Endothelial cell of umbilical vein (primary cell): ENCODE measurements around the gene TGFBR2. TPM values are rescaled to one million over a fixed set of nuclear protein-coding genes. Genes with fewer than 3 reads are reported as not detected.

Experiments used
- BruUV-seq: library from RNA; stranded (reverse); fragments of 400-500 nt; replicated peaks from 2 replicates; lab custom pipeline; 2021; lab: Mats Ljungman, UMichigan
- CTCF ChIA-PET: fragments of 300-600, 350-600 bp; sonication (Branson Sonifier 250); formaldehyde crosslinking; loops from one replicate; lab custom pipeline; 2021; ENCODE audit warnings: antibody characterized with exemption, inconsistent platforms; lab: Charles Lee
- POLR2A ChIA-PET: fragments of 300-600, 350-600 bp; sonication (Branson Sonifier 250); formaldehyde crosslinking; loops from one replicate; lab custom pipeline; 2021; ENCODE audit warnings: antibody characterized with exemption, inconsistent platforms; lab: Charles Lee
- DNase-seq: peaks from one replicate; pipeline ENCODE4 v3.0.0-alpha.2; 2011; ENCODE audit warnings: low read depth, low spot score
- FAIRE-seq: peaks from 2 replicates; lab custom pipeline; 2011; peaks lifted over from hg19 to GRCh38; lab: Jason Lieb, UNC
- H2AFZ ChIP-seq: 2 replicates; pipeline ENCODE4 v1.6.0; 2012; ENCODE audit warnings: low read depth, low read length, control low read depth, inconsistent platforms
- H3K27ac ChIP-seq: 2 replicates; pipeline ENCODE4 v1.5.1; 2011; ENCODE audit warnings: low read depth, mild to moderate bottlenecking, control low read depth, low read length, moderate library complexity; ENCODE audit not compliant: insufficient read depth
- H3K27me3 ChIP-seq, 2 experiments: 2 replicates each; pipeline versions ENCODE4 v1.6.0 to v1.6.1; 2011; ENCODE audit warnings: low read length in 2 of 2, mixed read lengths in 1 of 2; ENCODE audit not compliant: control insufficient read depth in 2 of 2, insufficient read depth in 2 of 2
- H3K36me3 ChIP-seq, 2 experiments: 2 replicates in 1 of 2; 3 replicates in 1 of 2; pipeline ENCODE4 v1.5.1; 2011; ENCODE audit warnings: low read length in 2 of 2, mild to moderate bottlenecking in 1 of 2, moderate library complexity in 1 of 2; ENCODE audit not compliant: control insufficient read depth in 2 of 2, insufficient read depth in 2 of 2; ENCODE audit errors: extremely low read depth in 1 of 2
- H3K4me1 ChIP-seq: 3 replicates; pipeline ENCODE4 v1.5.1; 2011; ENCODE audit warnings: mild to moderate bottlenecking, low read length; ENCODE audit not compliant: control insufficient read depth, insufficient read depth; ENCODE audit errors: extremely low read depth
- H3K4me2 ChIP-seq: 2 replicates; pipeline ENCODE4 v1.6.1; 2011; ENCODE audit warnings: low read length, control low read depth, mixed read lengths; ENCODE audit not compliant: insufficient read depth
- H3K4me3 ChIP-seq, 3 experiments: fragments of 200-600 bp in 1 of 3; sonication (generic), shearing (Covaris generic) in 1 of 3; replicated peaks in 1 of 3; 2 replicates each; pipeline ENCODE4 v1.5.1; 2011 to 2016; ENCODE audit warnings: control low read depth in 3 of 3, low read length in 3 of 3, mild to moderate bottlenecking in 2 of 3, inconsistent platforms in 1 of 3, low read depth in 1 of 3, moderate library complexity in 1 of 3; ENCODE audit not compliant: insufficient read depth in 1 of 3
- H3K79me2 ChIP-seq: 2 replicates; pipeline ENCODE4 v1.6.0; 2012; ENCODE audit warnings: low read length, inconsistent platforms; ENCODE audit not compliant: control insufficient read depth, insufficient read depth
- H3K9ac ChIP-seq: replicated peaks from 2 replicates; pipeline ENCODE3; 2011; ENCODE audit warnings: low read length, control low read depth; ENCODE audit not compliant: insufficient read depth; ENCODE audit errors: extremely low read depth
- H3K9me1 ChIP-seq: replicated peaks from 3 replicates; pipeline ENCODE4 v1.6.0; 2011; ENCODE audit warnings: mild to moderate bottlenecking, low read length; ENCODE audit not compliant: control insufficient read depth, insufficient read depth; ENCODE audit errors: extremely low read depth
- H3K9me3 ChIP-seq: replicated peaks from 2 replicates; pipeline ENCODE4 v1.5.1; 2012; ENCODE audit warnings: low read length, inconsistent platforms; ENCODE audit not compliant: control insufficient read depth, insufficient read depth
- H4K20me1 ChIP-seq: replicated peaks from 2 replicates; pipeline ENCODE3; 2011; ENCODE audit warnings: mild to moderate bottlenecking, low read length; ENCODE audit not compliant: control insufficient read depth, insufficient read depth; ENCODE audit errors: extremely low read depth
- EZH2 ChIP-seq: IDR thresholded peaks from 2 replicates; pipeline ENCODE4 v1.6.1; 2012; ENCODE audit warnings: borderline replicate concordance, low read depth, mild to moderate bottlenecking, moderate library complexity, low read length, inconsistent platforms; ENCODE audit not compliant: severe bottlenecking
- FOS ChIP-seq: IDR thresholded peaks from 2 replicates; pipeline ENCODE4 v1.6.1; 2011; ENCODE audit warnings: mild to moderate bottlenecking, low read length, moderate library complexity, borderline replicate concordance; ENCODE audit not compliant: insufficient read depth
- GATA2 ChIP-seq: IDR thresholded peaks from 2 replicates; pipeline ENCODE4 v1.7.0; 2011; ENCODE audit warnings: low read depth, mild to moderate bottlenecking, moderate library complexity, mixed read lengths, low read length; ENCODE audit not compliant: insufficient read length, insufficient read depth
- JUN ChIP-seq: IDR thresholded peaks from 2 replicates; pipeline ENCODE4 v1.6.1; 2011; ENCODE audit warnings: borderline replicate concordance, low read depth; ENCODE audit not compliant: insufficient read length, insufficient read depth
- MYC ChIP-seq: IDR thresholded peaks from one replicate; pipeline ENCODE4 v1.6.1; 2011; ENCODE audit warnings: mild to moderate bottlenecking, low read depth, low read length
- POLR2A ChIP-seq: IDR thresholded peaks from 2 replicates; pipeline ENCODE4 v1.6.1; 2012; ENCODE audit warnings: low read depth, mild to moderate bottlenecking, control low read depth, low read length
- POLR2AphosphoS5 ChIP-seq: IDR thresholded peaks from 2 replicates; pipeline ENCODE4 v1.6.1; 2012; ENCODE audit warnings: low read depth, mild to moderate bottlenecking, control low read depth, low read length, moderate library complexity; ENCODE audit not compliant: insufficient read depth
- dilution Hi-C: fragments of 300-500 bp; cut with MboI; formaldehyde crosslinking; loops from one replicate; pipeline ENCODE4 v1.15.0; 2019; ENCODE audit warnings: low sequenced_read_pairs; ENCODE audit not compliant: extremely low pct_ligation_motif_present
- intact Hi-C: fragments of 100-400 bp; cut with micrococcal nuclease; formaldehyde crosslinking; loops from one replicate; pipeline ENCODE4 v1.10.0; 2022
- polyA plus RNA-seq, 4 experiments: library from polyadenylated mRNA; depleted of rRNA in 3 of 4; stranded (reverse) in 3 of 4; unstranded in 1 of 4; fragments of >200 nt; gene quantifications; 2 replicates each; pipeline versions ENCODE4 v1.2.1 to v1.2.3, GENCODE V29; 2011 to 2012; ENCODE audit warnings: missing spikeins in 1 of 4
- total RNA-seq: library from RNA; stranded (reverse); gene quantifications from 2 replicates; pipeline ENCODE4 v1.2.3, GENCODE V29; 2021
- TF ChIP-seq, protein P1 (sequence below), 2 donors: IDR thresholded peaks; 1 replicate in 1 of 2; 2 replicates in 1 of 2; pipeline ENCODE4 v1.5.1; 2011; ENCODE audit warnings: low read length in 2 of 2, mild to moderate bottlenecking in 2 of 2, moderate library complexity in 2 of 2, control low read depth in 1 of 2, inconsistent platforms in 1 of 2, low read depth in 1 of 2; ENCODE audit not compliant: insufficient read depth in 1 of 2; ENCODE audit errors: extremely low read depth in 1 of 2
- TF ChIP-seq, protein P2 (sequence below): IDR thresholded peaks from 2 replicates; pipeline ENCODE4 v1.6.1; 2011; ENCODE audit not compliant: insufficient read depth, insufficient read length

Gene TGFBR2
- total and polyA plus RNA-seq, 2 donors (not counting 3 experiments of a cell fraction or from before 2014, with no cell fraction given), result 227 to 250 TPM

DNA sequence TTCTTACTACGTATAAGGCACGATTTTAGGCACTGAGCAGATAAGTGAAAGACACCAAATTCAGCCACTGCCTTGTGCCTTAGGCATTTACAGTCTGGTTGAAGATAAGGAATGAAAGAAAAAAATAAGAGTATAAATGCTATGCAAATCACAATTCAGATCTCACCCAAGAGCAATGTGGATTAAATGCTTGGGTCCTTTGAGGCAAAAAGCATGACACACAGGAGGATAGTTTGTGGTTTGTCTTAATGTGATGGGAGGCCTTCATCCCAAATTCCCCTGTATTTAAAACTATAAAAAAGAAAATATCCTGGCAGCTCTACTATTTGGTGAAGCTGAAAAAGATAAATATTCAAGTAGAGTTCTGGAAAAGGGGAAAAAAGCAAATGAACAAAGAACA, 79.8 kb downstream of the TGFBR2 start:
- ChIA-PET POLR2A (no interaction called here), CTCF (interaction anchor here (0.8 to 1.0 kb wide), 2 partner anchors 27 to 487 kb away, joined by 3 to 4 read pairs; no protein-coding TSS in a partner anchor)
- Histone ChIP-seq H3K27ac (peak overlapping the region; percentile 8), H3K4me1 (peaks cover 100% of the 10 kb centered on the region), H3K9me3 (no peaks in the 10 kb centered on the region), H3K27me3 (no peaks in the 10 kb centered on the region), H3K4me2 (no peak overlapping the region), H2AFZ (no peak overlapping the region), H4K20me1 (no peaks in the 10 kb centered on the region), H3K9ac (no peak overlapping the region), H3K79me2 (peaks cover 69% of the 10 kb centered on the region), H3K4me3 (no peak overlapping the region), H3K36me3 (peaks cover 18 to 62% of the 10 kb centered on the region in 2 experiments), H3K9me1 (no peaks in the 10 kb centered on the region)
- FAIRE-seq, result no peak
- intact Hi-C loops (no loop called here), dilution Hi-C loops (no loop called here)
- no peak for DNase-seq
- TF ChIP-seq, protein P1, sequence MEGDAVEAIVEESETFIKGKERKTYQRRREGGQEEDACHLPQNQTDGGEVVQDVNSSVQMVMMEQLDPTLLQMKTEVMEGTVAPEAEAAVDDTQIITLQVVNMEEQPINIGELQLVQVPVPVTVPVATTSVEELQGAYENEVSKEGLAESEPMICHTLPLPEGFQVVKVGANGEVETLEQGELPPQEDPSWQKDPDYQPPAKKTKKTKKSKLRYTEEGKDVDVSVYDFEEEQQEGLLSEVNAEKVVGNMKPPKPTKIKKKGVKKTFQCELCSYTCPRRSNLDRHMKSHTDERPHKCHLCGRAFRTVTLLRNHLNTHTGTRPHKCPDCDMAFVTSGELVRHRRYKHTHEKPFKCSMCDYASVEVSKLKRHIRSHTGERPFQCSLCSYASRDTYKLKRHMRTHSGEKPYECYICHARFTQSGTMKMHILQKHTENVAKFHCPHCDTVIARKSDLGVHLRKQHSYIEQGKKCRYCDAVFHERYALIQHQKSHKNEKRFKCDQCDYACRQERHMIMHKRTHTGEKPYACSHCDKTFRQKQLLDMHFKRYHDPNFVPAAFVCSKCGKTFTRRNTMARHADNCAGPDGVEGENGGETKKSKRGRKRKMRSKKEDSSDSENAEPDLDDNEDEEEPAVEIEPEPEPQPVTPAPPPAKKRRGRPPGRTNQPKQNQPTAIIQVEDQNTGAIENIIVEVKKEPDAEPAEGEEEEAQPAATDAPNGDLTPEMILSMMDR (IDR thresholded peaks at IDR 0.05; ENCODE audit: extremely low read depth in 1 of 2, insufficient read depth in 1 of 2, low read depth in 1 of 2, low read length in 2 of 2), result no peak
- no peak for TF ChIP-seq EZH2
- no peak for TF ChIP-seq MYC
- TF ChIP-seq, protein P2, sequence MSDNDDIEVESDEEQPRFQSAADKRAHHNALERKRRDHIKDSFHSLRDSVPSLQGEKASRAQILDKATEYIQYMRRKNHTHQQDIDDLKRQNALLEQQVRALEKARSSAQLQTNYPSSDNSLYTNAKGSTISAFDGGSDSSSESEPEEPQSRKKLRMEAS, result no peak
- TF ChIP-seq GATA2, result no peak
- no peak for TF ChIP-seq JUN
- TF ChIP-seq POLR2A, result no peak
- TF ChIP-seq POLR2AphosphoS5, result no peak
- no peak for TF ChIP-seq FOS
- BruUV-seq, result no TSS peak
